ENCODE data around the gene C1QTNF6.

The C1QTNF6 gene

GRCh38 chr22:37226514-37226913 is 38.5 kb upstream of the C1QTNF6 start:
- no peak for TF ChIP-seq CTCF (IDR thresholded peaks at IDR 0.05; ENCODE audit: control insufficient read depth, insufficient read depth, low read depth, low read length, missing control alignments)
- no peak overlapping the region for H3K4me3 ChIP-seq (ENCODE audit: control insufficient read depth, low read depth, low read length)
- DNase-seq (ENCODE audit: low read depth): no peak

- no peak overlapping the region for H3K4me3 ChIP-seq (ENCODE audit: control insufficient read depth, low read depth, low read length)
- no peak for DNase-seq (ENCODE audit: low read depth)
- no peak for TF ChIP-seq CTCF (IDR thresholded peaks at IDR 0.05; ENCODE audit: control insufficient read depth, insufficient read depth, low read depth, low read length, missing control alignments)
Observed at GRCh38 chr22:37226087-37226486, 38.0 kb upstream of the C1QTNF6 start.

- no peak for DNase-seq (ENCODE audit: low read depth)
- H3K4me3 ChIP-seq (ENCODE audit: control insufficient read depth, low read depth, low read length): no peak overlapping the region
- peak; percentile 3 for TF ChIP-seq CTCF (IDR thresholded peaks at IDR 0.05; ENCODE audit: control insufficient read depth, insufficient read depth, low read depth, low read length, missing control alignments)
Observed at GRCh38 chr22:37225481-37225880, 37.4 kb upstream of the C1QTNF6 start.

- TF ChIP-seq CTCF (IDR thresholded peaks at IDR 0.05; ENCODE audit: control insufficient read depth, insufficient read depth, low read depth, low read length, missing control alignments): no peak
Observed at GRCh38 chr22:37224757-37225420, 36.8 kb upstream of the C1QTNF6 start.

GRCh38 chr22:37223965-37224551 is 36.0 kb upstream of the C1QTNF6 start:
- TF ChIP-seq CTCF (IDR thresholded peaks at IDR 0.05; ENCODE audit: control insufficient read depth, insufficient read depth, low read depth, low read length, missing control alignments): no peak
- DNase-seq (ENCODE audit: low read depth): no peak
- H3K4me3 ChIP-seq (ENCODE audit: control insufficient read depth, low read depth, low read length): no peak overlapping the region

More at GRCh38 chr22:37224757-37225420, 36.8 kb upstream of the C1QTNF6 start:
- no peak overlapping the region for H3K4me3 ChIP-seq (ENCODE audit: control insufficient read depth, low read depth, low read length)
- no peak for DNase-seq (ENCODE audit: low read depth)

- no peak for TF ChIP-seq CTCF (IDR thresholded peaks at IDR 0.05; ENCODE audit: control insufficient read depth, insufficient read depth, low read depth, low read length, missing control alignments)
Observed at GRCh38 chr22:37222440-37222971, 34.5 kb upstream of the C1QTNF6 start.

More at GRCh38 chr22:37222440-37222971, 34.5 kb upstream of the C1QTNF6 start:
- H3K4me3 ChIP-seq (ENCODE audit: control insufficient read depth, low read depth, low read length): no peak overlapping the region
- no peak for DNase-seq (ENCODE audit: low read depth)
